Thoracic aorta (tissue), 2 donors: ENCODE data around the gene KDM3A. TPM values are rescaled to one million over a fixed set of nuclear protein-coding genes. Genes with fewer than 3 reads are reported as not detected.

ENCODE experiments used
- ATAC-seq: fragments of 150-250 bp; one replicate; pipeline ENCODE4 v1.8.0; 2017; ENCODE audit warnings: low read depth; ENCODE audit not compliant: insufficient number of reproducible peaks, low FRiP score
- DNase-seq: peaks from one replicate; pipeline ENCODE4 v3.0.0-alpha.2; 2020; ENCODE audit warnings: low spot score
- H3K27ac ChIP-seq, 2 donors: fragments of 200-600 bp; sonication (generic); 1 replicate in 1 of 2; 2 replicates in 1 of 2; pipeline ENCODE4 v1.5.1; 2016; ENCODE audit warnings: mild to moderate bottlenecking in 2 of 2, moderate library complexity in 2 of 2
- H3K27me3 ChIP-seq: fragments of 200-600 bp; sonication (generic); replicated peaks from 2 replicates; pipeline ENCODE4 v1.6.0; 2016; ENCODE audit warnings: mild to moderate bottlenecking; ENCODE audit not compliant: insufficient read depth
- H3K36me3 ChIP-seq: fragments of 200-600 bp; sonication (generic); one replicate; pipeline ENCODE4 v1.5.1; 2016
- H3K4me1 ChIP-seq, 2 donors: fragments of 200-600 bp; sonication (generic); 1 replicate in 1 of 2; 2 replicates in 1 of 2; pipeline versions ENCODE4 v1.5.1 to v1.6.0; 2016; ENCODE audit warnings: low read depth in 2 of 2, mild to moderate bottlenecking in 1 of 2; ENCODE audit not compliant: control insufficient read depth in 1 of 2
- H3K4me3 ChIP-seq: fragments of 200-600 bp; sonication (generic); 2 replicates; pipeline ENCODE4 v1.5.1; 2016; ENCODE audit warnings: mild to moderate bottlenecking
- H3K9me3 ChIP-seq: fragments of 200-600 bp; sonication (generic); 2 replicates; pipeline ENCODE4 v1.5.1; 2016
- total RNA-seq, 2 donors: library from RNA; depleted of rRNA; stranded (reverse); fragments of >200 nt; gene quantifications; one replicate each; pipeline versions ENCODE4 v1.1.0 to v1.2.3, GENCODE V29; 2016
- TF ChIP-seq, protein P1 (sequence below): fragments of 200-600 bp; sonication (generic); IDR thresholded peaks from one replicate; pipeline ENCODE4 v1.5.1; 2019; ENCODE audit warnings: antibody characterized with exemption

Gene KDM3A
- total RNA-seq, 2 donors from 2014 or later, result 41.7 to 74.6 TPM

DNA sequence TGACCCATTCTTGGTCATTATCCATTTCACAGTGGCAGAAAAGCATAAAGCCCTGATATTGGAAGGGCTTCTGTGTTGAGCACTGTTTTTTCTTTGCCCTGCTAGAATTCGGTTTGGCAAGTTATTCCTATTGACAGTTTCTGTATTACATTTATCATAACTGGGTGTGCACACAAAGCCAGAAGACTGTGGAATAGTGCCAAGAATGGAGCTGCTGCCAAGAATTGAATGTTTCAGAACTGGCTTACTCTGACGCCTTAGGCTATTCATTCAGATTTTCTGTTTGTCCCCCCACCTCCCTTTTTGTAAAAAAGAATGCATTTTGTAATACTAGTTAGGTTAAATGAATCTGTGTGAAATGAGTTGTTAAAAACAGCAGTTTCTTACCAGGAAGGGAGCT lies 12.7 kb downstream of the KDM3A start:
- Histone ChIP-seq H3K27ac (no peak overlapping the region), H3K36me3 (peaks cover 45% of the 10 kb centered on the region), H3K4me1 (peaks cover 0 to 27% of the 10 kb centered on the region in 2 donors), H3K4me3 (no peak overlapping the region), H3K27me3 (no peaks in the 10 kb centered on the region), H3K9me3 (no peaks in the 10 kb centered on the region)
- DNase-seq (peak; percentile 20), ATAC-seq (no peak)
- TF ChIP-seq, protein P1, sequence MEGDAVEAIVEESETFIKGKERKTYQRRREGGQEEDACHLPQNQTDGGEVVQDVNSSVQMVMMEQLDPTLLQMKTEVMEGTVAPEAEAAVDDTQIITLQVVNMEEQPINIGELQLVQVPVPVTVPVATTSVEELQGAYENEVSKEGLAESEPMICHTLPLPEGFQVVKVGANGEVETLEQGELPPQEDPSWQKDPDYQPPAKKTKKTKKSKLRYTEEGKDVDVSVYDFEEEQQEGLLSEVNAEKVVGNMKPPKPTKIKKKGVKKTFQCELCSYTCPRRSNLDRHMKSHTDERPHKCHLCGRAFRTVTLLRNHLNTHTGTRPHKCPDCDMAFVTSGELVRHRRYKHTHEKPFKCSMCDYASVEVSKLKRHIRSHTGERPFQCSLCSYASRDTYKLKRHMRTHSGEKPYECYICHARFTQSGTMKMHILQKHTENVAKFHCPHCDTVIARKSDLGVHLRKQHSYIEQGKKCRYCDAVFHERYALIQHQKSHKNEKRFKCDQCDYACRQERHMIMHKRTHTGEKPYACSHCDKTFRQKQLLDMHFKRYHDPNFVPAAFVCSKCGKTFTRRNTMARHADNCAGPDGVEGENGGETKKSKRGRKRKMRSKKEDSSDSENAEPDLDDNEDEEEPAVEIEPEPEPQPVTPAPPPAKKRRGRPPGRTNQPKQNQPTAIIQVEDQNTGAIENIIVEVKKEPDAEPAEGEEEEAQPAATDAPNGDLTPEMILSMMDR, result no peak

DNA sequence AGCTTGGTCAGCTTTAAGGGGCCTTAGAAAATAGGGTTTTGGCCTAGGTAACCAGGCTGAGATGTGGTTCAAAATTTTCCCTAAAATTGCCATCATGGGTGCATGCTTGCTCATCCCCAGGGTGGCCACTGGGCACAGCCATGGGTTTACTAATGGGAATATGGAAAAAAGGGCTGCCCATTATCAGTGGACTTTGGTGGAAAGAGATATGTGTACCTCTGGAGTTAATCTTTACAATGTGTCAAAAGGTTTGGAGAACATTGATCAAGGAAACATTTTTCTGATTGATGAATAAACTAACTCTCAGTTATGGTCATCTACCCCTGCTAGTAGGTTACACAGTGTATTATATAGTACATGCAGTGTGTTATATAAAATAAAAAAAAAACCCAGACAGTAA lies 13.1 kb downstream of the KDM3A start:
- ATAC-seq (no peak), DNase-seq (no peak)
- peaks cover 48% of the 10 kb centered on the region for H3K36me3 ChIP-seq
- H3K4me1 ChIP-seq, result peaks cover 0 to 23% of the 10 kb centered on the region in 2 donors
- H3K4me3 ChIP-seq, result no peak overlapping the region
- H3K27ac ChIP-seq, result no peak overlapping the region
- no peaks in the 10 kb centered on the region for H3K27me3 ChIP-seq
- H3K9me3 ChIP-seq, result no peaks in the 10 kb centered on the region
- TF ChIP-seq, protein P1, result no peak

DNA sequence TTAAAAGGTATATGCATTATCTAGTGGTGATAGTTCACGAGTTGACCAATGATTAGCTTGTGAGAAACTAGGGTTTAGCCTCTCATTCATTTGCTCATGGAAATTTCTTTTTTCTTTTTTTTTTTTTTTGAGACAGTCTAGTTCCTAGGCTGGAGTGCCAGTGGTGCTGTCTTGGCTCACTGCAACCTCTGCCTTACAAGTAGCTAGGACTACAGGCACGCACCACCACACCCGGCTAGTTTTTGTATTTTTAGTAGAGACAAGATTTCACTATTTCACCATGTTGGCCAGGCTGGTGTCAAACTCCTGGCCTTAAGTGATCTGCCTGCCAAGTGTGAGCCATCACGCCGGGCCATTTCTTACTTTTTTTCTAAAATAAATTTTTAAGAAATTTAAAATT lies 14.0 kb downstream of the KDM3A start:
- Histone ChIP-seq H3K4me1 (peaks cover 0 to 19% of the 10 kb centered on the region in 2 donors), H3K36me3 (peaks cover 46% of the 10 kb centered on the region), H3K9me3 (no peaks in the 10 kb centered on the region), H3K4me3 (no peak overlapping the region), H3K27ac (no peak overlapping the region), H3K27me3 (no peaks in the 10 kb centered on the region)
- DNase-seq (no peak), ATAC-seq (no peak)
- TF ChIP-seq, protein P1, result no peak

DNA sequence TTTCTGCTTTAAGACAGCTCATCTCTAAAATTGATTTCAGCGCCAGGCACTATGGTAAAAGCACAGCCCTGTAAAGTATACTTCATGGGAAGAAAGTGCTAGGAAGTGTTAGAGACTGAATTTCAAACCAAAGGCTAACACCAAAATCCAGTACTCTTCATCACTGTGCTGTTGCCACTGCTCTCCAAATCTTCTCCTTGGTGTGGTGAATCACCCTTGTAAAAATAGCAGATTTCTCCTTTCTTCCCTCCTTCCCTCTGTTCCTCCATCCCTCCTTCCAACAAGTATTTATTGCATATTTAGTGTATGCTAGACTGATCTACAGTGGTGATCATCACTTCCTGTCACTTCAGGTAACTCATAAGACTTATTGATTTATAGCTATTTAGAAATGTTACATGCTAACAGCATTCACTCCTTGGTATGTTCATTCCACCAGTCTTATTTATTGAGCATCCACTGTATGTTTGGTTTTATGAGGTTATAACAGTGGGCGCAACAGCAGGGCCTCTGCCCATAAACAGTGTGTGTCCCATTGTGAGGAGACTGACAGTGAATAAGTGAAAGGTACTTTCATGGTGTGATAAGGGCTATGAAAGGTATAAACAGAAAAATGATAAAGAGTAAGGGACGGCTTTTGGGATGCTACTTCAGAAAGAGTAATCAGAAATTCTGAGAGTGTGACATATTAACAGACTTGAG lies 20.0 kb downstream of the KDM3A start:
- Histone ChIP-seq H3K27me3 (no peaks in the 10 kb centered on the region), H3K4me1 (peaks cover 0 to 12% of the 10 kb centered on the region in 2 donors), H3K27ac (no peak overlapping the region), H3K9me3 (no peaks in the 10 kb centered on the region), H3K36me3 (peaks cover 67% of the 10 kb centered on the region), H3K4me3 (no peak overlapping the region)
- ATAC-seq (no peak), DNase-seq (no peak)
- TF ChIP-seq, protein P1, result no peak

DNA sequence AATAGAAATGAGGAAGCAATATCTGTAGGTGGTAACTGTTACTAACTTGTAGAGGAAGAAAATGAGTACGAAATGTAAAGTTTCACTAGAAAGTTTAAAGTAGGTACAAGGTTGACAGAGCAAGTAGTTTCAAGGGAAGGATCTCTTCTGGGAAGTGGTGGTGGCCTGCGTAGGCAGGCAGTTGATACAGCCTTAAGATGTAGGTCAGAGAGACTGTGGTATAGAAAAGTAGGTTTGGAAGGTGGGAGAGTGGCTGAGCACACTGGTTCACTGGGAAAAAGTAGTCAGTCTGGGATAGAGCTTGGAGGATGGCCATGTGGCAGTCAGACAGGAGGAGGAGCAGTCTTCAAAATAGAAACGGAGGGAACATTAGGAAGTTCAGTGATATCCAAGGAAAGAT lies 23.5 kb downstream of the KDM3A start:
- DNase-seq (no peak), ATAC-seq (no peak)
- peaks cover 51% of the 10 kb centered on the region for H3K36me3 ChIP-seq
- no peaks in the 10 kb centered on the region for H3K27me3 ChIP-seq
- H3K9me3 ChIP-seq, result no peaks in the 10 kb centered on the region
- peaks cover 0 to 12% of the 10 kb centered on the region in 2 donors for H3K4me1 ChIP-seq
- TF ChIP-seq, protein P1, result no peak
- no peak overlapping the region for H3K4me3 ChIP-seq
- no peak overlapping the region for H3K27ac ChIP-seq
